ENCODE data around the gene SRP19.

DNA sequence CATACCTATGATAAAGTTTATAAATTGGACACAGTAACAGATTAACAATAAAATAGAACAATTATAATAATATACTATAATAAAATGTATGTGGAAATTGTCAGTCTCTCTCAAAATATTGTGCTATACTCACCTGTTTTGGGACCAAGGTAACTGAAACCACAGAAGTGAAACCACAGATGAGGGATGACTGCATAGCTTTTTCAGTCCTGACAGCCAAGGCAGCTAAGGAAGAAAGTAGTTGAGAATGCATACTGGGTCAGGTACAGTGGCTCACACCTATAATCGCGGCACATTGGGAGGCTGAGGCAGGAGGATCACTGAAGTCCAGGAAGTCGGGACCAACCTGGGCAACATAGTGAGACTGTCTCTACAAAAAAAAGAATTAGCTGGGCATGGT lies 8.9 kb downstream of the SRP19 start:
- TF ChIP-seq, protein P1, sequence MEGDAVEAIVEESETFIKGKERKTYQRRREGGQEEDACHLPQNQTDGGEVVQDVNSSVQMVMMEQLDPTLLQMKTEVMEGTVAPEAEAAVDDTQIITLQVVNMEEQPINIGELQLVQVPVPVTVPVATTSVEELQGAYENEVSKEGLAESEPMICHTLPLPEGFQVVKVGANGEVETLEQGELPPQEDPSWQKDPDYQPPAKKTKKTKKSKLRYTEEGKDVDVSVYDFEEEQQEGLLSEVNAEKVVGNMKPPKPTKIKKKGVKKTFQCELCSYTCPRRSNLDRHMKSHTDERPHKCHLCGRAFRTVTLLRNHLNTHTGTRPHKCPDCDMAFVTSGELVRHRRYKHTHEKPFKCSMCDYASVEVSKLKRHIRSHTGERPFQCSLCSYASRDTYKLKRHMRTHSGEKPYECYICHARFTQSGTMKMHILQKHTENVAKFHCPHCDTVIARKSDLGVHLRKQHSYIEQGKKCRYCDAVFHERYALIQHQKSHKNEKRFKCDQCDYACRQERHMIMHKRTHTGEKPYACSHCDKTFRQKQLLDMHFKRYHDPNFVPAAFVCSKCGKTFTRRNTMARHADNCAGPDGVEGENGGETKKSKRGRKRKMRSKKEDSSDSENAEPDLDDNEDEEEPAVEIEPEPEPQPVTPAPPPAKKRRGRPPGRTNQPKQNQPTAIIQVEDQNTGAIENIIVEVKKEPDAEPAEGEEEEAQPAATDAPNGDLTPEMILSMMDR (IDR thresholded peaks at IDR 0.05; ENCODE audit: insufficient read depth, low read depth, low read length) = no peak
- TF ChIP-seq EZH2 (IDR thresholded peaks at IDR 0.05; ENCODE audit: insufficient read depth, low read length) = no peak
